ENCODE results near the gene SPAG16.

Gene SPAG16

GRCh38 chr2:214077727-214078126 lies 793.5 kb downstream of the SPAG16 start:
- Histone ChIP-seq H3K14ac (ENCODE audit: low read length in 2 of 2) (no peak overlapping the region), H3K9me3 (ENCODE audit: control insufficient read depth, low read length) (no peaks in the 10 kb centered on the region), H3K4me1 (ENCODE audit: control insufficient read depth, insufficient read depth, low read depth, low read length) (peaks cover 1% of the 10 kb centered on the region), H3K27ac (ENCODE audit: low read length, poor library complexity, severe bottlenecking) (no peak overlapping the region), H2BK12ac (ENCODE audit: low read length in 2 of 2) (no peak overlapping the region), H4K8ac (ENCODE audit: low read length) (no peak overlapping the region), H3K4me3 (ENCODE audit: insufficient read depth in 1 of 2, low read depth in 1 of 2, low read length in 2 of 2) (no peak overlapping the region), H3K27me3 (ENCODE audit: control insufficient read depth in 1 of 2, insufficient read depth in 1 of 2, low read length in 2 of 2) (no peaks in the 10 kb centered on the region), H3K9ac (ENCODE audit: low read length) (no peak overlapping the region), H2BK120ac (ENCODE audit: low read depth, low read length) (no peak overlapping the region), H2BK15ac (ENCODE audit: low read depth, poor library complexity, severe bottlenecking) (no peak overlapping the region), H4K91ac (ENCODE audit: low read length) (no peak overlapping the region), H3K4me2 (ENCODE audit: low read length, poor library complexity, severe bottlenecking) (no peak overlapping the region), H3K36me3 (ENCODE audit: control insufficient read depth in 1 of 2, insufficient read depth in 2 of 2, low read depth in 1 of 2, low read length in 2 of 2) (no peaks in the 10 kb centered on the region), H2BK5ac (ENCODE audit: low read depth, low read length, poor library complexity, severe bottlenecking) (no peak overlapping the region), H3K18ac (ENCODE audit: low read depth in 1 of 2, low read length in 2 of 2) (no peak overlapping the region), H3K23ac (ENCODE audit: low read length in 2 of 2) (no peak overlapping the region), H2AK5ac (ENCODE audit: low read length, severe bottlenecking) (no peak overlapping the region), H3K79me1 (replicated peaks; ENCODE audit: low read length, poor library complexity, severe bottlenecking) (no peaks in the 10 kb centered on the region), H3K4ac (ENCODE audit: low read depth in 1 of 2, low read length in 2 of 2) (no peak overlapping the region), H2AFZ (ENCODE audit: low read depth, low read length) (no peak overlapping the region)
- DNase-seq, result no peak
- WGBS, result no CpG with 5 or more reads among the region's 1 CpG

- Histone ChIP-seq H4K8ac (ENCODE audit: low read length) (no peak overlapping the region), H2BK12ac (ENCODE audit: low read length in 2 of 2) (no peak overlapping the region), H3K4me1 (ENCODE audit: control insufficient read depth, insufficient read depth, low read depth, low read length) (peaks cover 1% of the 10 kb centered on the region)
Measured at GRCh38 chr2:214079032-214079431, 794.8 kb downstream of the SPAG16 start.

GRCh38 chr2:214088536-214088935 lies 804.3 kb downstream of the SPAG16 start:
- Histone ChIP-seq H2AFZ (ENCODE audit: low read depth, low read length) (no peak overlapping the region), H4K8ac (ENCODE audit: low read length) (no peak overlapping the region)

More at GRCh38 chr2:214079032-214079431, 794.8 kb downstream of the SPAG16 start:
- Histone ChIP-seq H3K23ac (ENCODE audit: low read length in 2 of 2) (no peak overlapping the region), H2AFZ (ENCODE audit: low read depth, low read length) (no peak overlapping the region), H2BK120ac (ENCODE audit: low read depth, low read length) (no peak overlapping the region), H3K79me1 (replicated peaks; ENCODE audit: low read length, poor library complexity, severe bottlenecking) (no peaks in the 10 kb centered on the region), H3K9ac (ENCODE audit: low read length) (no peak overlapping the region), H3K4me3 (ENCODE audit: insufficient read depth in 1 of 2, low read depth in 1 of 2, low read length in 2 of 2) (no peak overlapping the region), H3K4me2 (ENCODE audit: low read length, poor library complexity, severe bottlenecking) (no peak overlapping the region), H3K9me3 (ENCODE audit: control insufficient read depth, low read length) (no peaks in the 10 kb centered on the region), H3K18ac (ENCODE audit: low read depth in 1 of 2, low read length in 2 of 2) (no peak overlapping the region), H2AK5ac (ENCODE audit: low read length, severe bottlenecking) (no peak overlapping the region), H2BK15ac (ENCODE audit: low read depth, poor library complexity, severe bottlenecking) (no peak overlapping the region), H3K27me3 (ENCODE audit: control insufficient read depth in 1 of 2, insufficient read depth in 1 of 2, low read length in 2 of 2) (no peaks in the 10 kb centered on the region), H3K14ac (ENCODE audit: low read length in 2 of 2) (no peak overlapping the region), H2BK5ac (ENCODE audit: low read depth, low read length, poor library complexity, severe bottlenecking) (no peak overlapping the region), H4K91ac (ENCODE audit: low read length) (no peak overlapping the region), H3K27ac (ENCODE audit: low read length, poor library complexity, severe bottlenecking) (no peak overlapping the region), H3K4ac (ENCODE audit: low read depth in 1 of 2, low read length in 2 of 2) (no peak overlapping the region), H3K36me3 (ENCODE audit: control insufficient read depth in 1 of 2, insufficient read depth in 2 of 2, low read depth in 1 of 2, low read length in 2 of 2) (no peaks in the 10 kb centered on the region)
- WGBS, result 100% methylated on average over 1 of the region's 2 CpGs
- no peak for DNase-seq

GRCh38 chr2:214096208-214096715 lies 812.0 kb downstream of the SPAG16 start:
- H3K4ac ChIP-seq (ENCODE audit: low read depth in 1 of 2, low read length in 2 of 2), result no peak overlapping the region

More at GRCh38 chr2:214088536-214088935, 804.3 kb downstream of the SPAG16 start:
- Histone ChIP-seq H3K4me3 (ENCODE audit: insufficient read depth in 1 of 2, low read depth in 1 of 2, low read length in 2 of 2) (no peak overlapping the region), H2BK12ac (ENCODE audit: low read length in 2 of 2) (no peak overlapping the region), H3K79me1 (replicated peaks; ENCODE audit: low read length, poor library complexity, severe bottlenecking) (no peaks in the 10 kb centered on the region), H3K27me3 (ENCODE audit: control insufficient read depth in 1 of 2, insufficient read depth in 1 of 2, low read length in 2 of 2) (no peaks in the 10 kb centered on the region), H2BK120ac (ENCODE audit: low read depth, low read length) (no peak overlapping the region), H3K14ac (ENCODE audit: low read length in 2 of 2) (no peak overlapping the region), H2AK5ac (ENCODE audit: low read length, severe bottlenecking) (no peak overlapping the region), H3K4me2 (ENCODE audit: low read length, poor library complexity, severe bottlenecking) (no peak overlapping the region), H2BK5ac (ENCODE audit: low read depth, low read length, poor library complexity, severe bottlenecking) (no peak overlapping the region), H2BK15ac (ENCODE audit: low read depth, poor library complexity, severe bottlenecking) (no peak overlapping the region), H3K18ac (ENCODE audit: low read depth in 1 of 2, low read length in 2 of 2) (no peak overlapping the region), H3K36me3 (ENCODE audit: control insufficient read depth in 1 of 2, insufficient read depth in 2 of 2, low read depth in 1 of 2, low read length in 2 of 2) (no peaks in the 10 kb centered on the region), H3K4me1 (ENCODE audit: control insufficient read depth, insufficient read depth, low read depth, low read length) (no peaks in the 10 kb centered on the region), H3K23ac (ENCODE audit: low read length in 2 of 2) (no peak overlapping the region), H3K4ac (ENCODE audit: low read depth in 1 of 2, low read length in 2 of 2) (no peak overlapping the region), H3K9me3 (ENCODE audit: control insufficient read depth, low read length) (no peaks in the 10 kb centered on the region), H3K9ac (ENCODE audit: low read length) (no peak overlapping the region), H4K91ac (ENCODE audit: low read length) (no peak overlapping the region), H3K27ac (ENCODE audit: low read length, poor library complexity, severe bottlenecking) (no peak overlapping the region)
- DNase-seq, result no peak
- WGBS, result no CpG with 5 or more reads among the region's 1 CpG

More at GRCh38 chr2:214096208-214096715, 812.0 kb downstream of the SPAG16 start:
- no peak overlapping the region for H3K9ac ChIP-seq (ENCODE audit: low read length)
- no peak overlapping the region for H3K4me3 ChIP-seq (ENCODE audit: insufficient read depth in 1 of 2, low read depth in 1 of 2, low read length in 2 of 2)
- H3K27ac ChIP-seq (ENCODE audit: low read length, poor library complexity, severe bottlenecking), result no peak overlapping the region
- H3K27me3 ChIP-seq (ENCODE audit: control insufficient read depth in 1 of 2, insufficient read depth in 1 of 2, low read length in 2 of 2), result no peaks in the 10 kb centered on the region
- H2BK15ac ChIP-seq (ENCODE audit: low read depth, poor library complexity, severe bottlenecking), result no peak overlapping the region
- H3K18ac ChIP-seq (ENCODE audit: low read depth in 1 of 2, low read length in 2 of 2), result no peak overlapping the region
- no peak overlapping the region for H2BK5ac ChIP-seq (ENCODE audit: low read depth, low read length, poor library complexity, severe bottlenecking)
- H2BK12ac ChIP-seq (ENCODE audit: low read length in 2 of 2), result no peak overlapping the region
- WGBS, result 100% methylated on average over 3 of the region's 4 CpGs
- H3K36me3 ChIP-seq (ENCODE audit: control insufficient read depth in 1 of 2, insufficient read depth in 2 of 2, low read depth in 1 of 2, low read length in 2 of 2), result no peaks in the 10 kb centered on the region
- no peak overlapping the region for H3K4me2 ChIP-seq (ENCODE audit: low read length, poor library complexity, severe bottlenecking)
- no peak overlapping the region for H2AFZ ChIP-seq (ENCODE audit: low read depth, low read length)
- H2BK120ac ChIP-seq (ENCODE audit: low read depth, low read length), result no peak overlapping the region
- H2AK5ac ChIP-seq (ENCODE audit: low read length, severe bottlenecking), result no peak overlapping the region
- H4K91ac ChIP-seq (ENCODE audit: low read length), result no peak overlapping the region
- no peak overlapping the region for H3K14ac ChIP-seq (ENCODE audit: low read length in 2 of 2)
- H3K79me1 ChIP-seq (replicated peaks; ENCODE audit: low read length, poor library complexity, severe bottlenecking), result no peaks in the 10 kb centered on the region
- H3K23ac ChIP-seq (ENCODE audit: low read length in 2 of 2), result no peak overlapping the region
- H4K8ac ChIP-seq (ENCODE audit: low read length), result no peak overlapping the region
- H3K4me1 ChIP-seq (ENCODE audit: control insufficient read depth, insufficient read depth, low read depth, low read length), result no peaks in the 10 kb centered on the region
- H3K9me3 ChIP-seq (ENCODE audit: control insufficient read depth, low read length), result no peaks in the 10 kb centered on the region
- DNase-seq, result no peak

All from mesenchymal stem cell (in vitro differentiated cells and primary cell).